Measurements from ENCODE around the gene ZNF385D.
"Not testable (repeated sequence)": the region's sequence is repeated elsewhere in the genome, so short reads cannot be mapped to it uniquely, and the experiment has no call there.

ZNF385D gene

DNA sequence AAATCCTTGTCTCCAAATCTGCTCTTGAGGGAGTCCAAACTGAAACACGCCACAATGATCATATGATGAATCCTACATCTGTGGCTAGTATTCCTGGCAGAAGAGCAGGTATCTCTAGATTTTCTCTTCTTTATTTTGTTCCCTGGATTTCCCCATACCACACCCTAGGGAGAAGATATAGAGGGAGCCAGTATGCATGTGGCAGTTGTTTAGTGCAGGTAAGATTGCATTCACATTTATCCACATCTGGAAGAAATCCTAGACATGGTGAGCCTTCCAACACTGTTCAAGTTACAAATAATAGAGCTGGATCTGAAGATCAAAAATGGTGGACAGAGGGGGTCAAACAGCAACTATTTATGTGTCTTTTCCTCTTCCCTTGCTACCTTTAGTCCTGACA lies 316.7 kb downstream of the ZNF385D start:
- no peak for DNase-seq

DNA sequence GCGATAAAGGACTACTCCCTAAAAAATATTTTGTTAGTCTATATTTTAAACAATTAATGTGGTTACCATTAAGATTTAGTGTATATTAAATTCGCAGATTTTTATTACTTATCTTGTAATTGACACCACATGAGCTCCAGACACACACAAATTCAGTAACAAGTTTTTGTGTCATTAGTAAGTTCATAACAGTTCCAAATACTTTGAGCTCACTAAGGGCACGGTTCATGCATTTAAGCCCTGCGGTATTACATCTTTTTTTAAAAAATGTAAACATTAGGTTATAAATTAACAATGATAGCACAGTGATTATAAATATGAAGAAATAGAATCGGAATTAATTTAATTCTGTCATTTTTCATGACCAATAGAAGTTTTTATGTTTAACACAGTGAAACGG lies 317.3 kb downstream of the ZNF385D start:
- DNase-seq, result no peak

DNA sequence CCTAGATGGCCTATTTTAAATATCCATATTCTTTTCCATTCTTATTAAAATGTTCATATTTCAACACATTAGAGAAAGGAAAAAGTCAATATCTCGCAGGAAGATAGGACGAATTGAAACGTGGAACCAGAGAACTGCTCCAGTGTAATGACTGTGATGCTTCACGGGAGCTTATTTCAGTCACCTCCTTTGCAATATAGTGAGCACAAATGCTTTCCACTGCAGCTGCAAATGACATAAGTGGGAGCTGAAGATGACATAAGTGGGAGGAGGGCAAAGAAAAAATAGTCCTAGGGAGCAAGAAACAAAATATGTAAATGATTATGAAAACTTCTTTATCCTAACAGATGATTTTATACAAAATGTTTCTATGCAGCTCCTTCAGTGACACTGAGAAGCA lies 324.1 kb downstream of the ZNF385D start:
- DNase-seq, result no peak

- no peak for DNase-seq
Measured at GRCh38 chr3:21425715-21426114, 325.3 kb downstream of the ZNF385D start.

DNA sequence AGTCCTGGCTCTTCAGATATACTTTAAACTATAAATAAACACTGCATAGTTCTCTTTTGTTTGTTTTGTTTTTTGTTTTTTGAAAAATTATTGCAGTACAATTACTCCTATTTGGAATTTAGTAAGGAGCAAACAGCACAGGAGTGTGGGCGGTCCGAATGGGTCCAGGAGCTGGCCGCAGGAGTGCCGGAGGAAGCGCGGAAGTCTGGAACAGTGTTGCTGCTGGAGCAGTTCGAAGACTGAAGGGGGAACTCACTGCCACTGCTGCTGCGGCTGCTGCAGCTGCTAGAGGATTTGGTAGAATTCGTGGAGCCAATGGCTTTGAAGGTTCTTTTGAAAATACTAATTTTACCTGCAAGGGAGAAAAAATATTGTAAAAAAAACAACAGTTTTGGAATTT lies 329.9 kb downstream of the ZNF385D start:
- no peak for DNase-seq

DNA sequence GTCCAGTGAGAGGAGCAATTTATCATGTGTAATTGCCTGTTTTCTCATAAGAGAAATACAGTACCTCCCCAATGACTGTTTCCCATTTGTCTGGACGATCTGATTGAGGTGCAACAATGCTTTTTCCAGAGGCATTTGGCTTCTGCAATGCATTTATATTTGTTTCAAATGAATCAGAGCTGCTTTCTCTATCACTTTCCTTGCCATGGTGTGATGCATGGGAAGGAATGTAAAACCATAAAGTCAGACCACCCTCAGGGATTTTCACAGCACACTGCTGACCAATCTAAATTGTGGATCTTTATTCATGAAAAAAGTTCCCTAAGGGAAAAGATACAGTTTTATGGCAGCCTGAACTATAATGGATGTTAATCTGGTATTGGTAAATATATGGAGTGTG lies 333.0 kb downstream of the ZNF385D start:
- DNase-seq, result no peak

GRCh38 chr3:21414506-21414905 lies 336.5 kb downstream of the ZNF385D start:
- no peak for DNase-seq

- no peak for DNase-seq
Measured at GRCh38 chr3:21411058-21411457, 340.0 kb downstream of the ZNF385D start.

DNA sequence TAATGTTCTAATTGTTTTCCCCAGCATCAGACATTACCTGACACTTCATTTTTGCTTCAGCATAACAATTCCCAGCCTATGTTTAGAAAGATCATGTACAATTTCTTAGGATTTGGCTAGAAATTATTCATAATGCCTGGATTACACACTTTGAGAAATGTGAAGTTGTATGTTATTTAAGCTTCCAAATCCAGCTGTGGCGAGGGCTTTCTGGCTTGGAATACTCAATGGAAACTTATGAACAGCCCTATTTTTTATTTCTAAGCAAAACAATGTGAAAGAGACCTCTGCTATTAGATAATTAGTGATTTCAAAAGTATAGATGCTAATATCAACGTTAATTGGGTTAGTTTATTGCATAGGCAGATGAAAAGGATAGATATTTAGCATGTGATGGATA lies 341.6 kb downstream of the ZNF385D start:
- DNase-seq, result no peak

DNA sequence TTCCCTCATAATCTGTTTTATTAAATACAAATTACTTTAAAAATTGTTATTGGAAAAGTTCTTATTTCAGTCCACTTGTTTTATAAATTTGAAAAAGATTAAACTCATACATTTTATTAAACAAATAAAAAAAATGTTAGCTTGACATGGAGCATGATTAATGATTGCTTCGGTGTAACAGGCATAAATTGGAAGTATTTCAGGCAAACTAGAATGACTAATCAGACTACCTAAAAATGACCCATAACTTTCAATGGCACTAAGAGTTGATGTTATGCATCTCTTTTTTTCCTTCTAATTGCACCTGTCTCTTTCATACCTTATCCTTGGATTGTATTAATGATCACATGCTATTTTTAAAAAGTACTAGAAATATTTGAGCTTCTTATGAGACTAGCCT lies 343.3 kb downstream of the ZNF385D start:
- DNase-seq, result no peak

GRCh38 chr3:21405671-21406667 lies 345.0 kb downstream of the ZNF385D start:
- no peak for DNase-seq

DNA sequence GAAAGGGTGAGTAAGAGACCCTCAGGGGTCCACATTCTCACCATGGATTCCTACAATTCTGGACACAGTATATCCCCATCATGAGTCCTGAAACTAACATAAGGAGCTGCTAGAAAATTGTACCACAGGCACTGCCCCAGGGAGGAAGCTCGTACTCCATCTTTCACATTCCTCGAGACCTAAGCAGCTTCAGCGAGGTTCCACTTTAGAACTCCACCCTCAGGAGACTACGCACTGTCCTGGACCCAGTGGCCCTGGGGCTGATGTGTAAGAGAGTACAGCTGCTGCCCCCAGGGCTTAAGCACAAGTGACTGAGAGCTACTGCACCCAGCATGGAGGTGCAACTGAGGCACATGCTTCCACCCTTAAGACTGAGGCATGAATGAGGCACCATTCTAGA lies 352.5 kb downstream of the ZNF385D start:
- DNase-seq, result no peak

GRCh38 chr3:21393683-21394311 lies 357.2 kb downstream of the ZNF385D start:
- DNase-seq, result no peak

DNA sequence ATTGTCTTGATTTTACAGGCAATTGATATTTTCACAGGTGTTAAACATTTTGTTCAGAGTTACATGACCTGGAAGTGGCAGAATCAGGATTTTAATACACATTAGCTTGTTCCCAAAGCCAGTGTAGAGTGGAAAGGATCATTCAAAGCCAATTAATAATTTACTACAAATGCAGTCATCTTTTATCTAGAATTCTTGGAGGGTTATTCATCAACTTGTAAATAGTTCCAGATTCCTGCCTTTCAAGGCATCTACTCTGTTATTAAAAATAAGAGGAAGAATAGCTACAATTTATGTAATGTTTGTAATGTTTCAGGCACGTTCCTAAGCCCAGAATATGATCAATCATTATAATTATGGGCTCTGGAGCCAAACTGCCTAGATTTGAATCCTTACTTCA lies 358.5 kb downstream of the ZNF385D start:
- DNase-seq, result no peak

DNA sequence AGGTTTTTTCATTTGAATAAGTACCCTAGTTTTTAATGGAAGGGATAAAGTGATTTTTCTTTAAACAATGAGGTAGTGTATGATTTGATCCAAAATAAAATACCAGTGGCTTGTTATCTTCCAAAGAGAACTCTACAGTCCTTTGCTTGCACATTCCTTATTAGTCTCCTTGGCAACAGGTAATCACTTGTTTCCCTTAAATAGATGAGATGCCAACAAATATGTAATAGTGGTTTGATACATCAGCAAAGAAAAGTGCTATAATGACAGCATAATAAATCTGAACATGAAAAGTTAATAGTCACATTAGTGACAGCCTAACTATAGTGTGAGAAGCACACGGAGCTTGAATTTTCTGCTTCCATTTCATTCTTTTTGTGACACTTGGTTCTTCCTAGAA lies 360.2 kb downstream of the ZNF385D start:
- no peak for DNase-seq

DNA sequence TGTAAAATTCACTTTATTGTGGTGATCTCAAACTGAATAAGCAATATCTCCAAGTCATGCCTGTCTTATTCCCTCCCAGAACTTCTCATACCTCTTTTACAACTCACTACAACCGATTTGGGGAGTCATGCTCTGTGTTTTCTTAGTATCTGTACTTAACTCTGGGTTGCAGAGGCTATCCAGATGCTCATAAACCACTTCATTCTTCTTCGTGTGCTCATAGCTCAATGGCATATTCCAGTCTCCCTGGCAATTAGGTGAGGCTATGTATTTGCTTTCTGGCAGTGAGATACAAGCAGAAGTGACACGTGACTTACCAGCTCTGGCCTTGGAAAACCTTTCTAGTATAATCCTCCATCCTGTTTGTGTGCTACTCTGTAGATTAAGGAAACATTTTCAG lies 360.9 kb downstream of the ZNF385D start:
- DNase-seq, result no peak

- not testable (repeated sequence) for DNase-seq
Measured at GRCh38 chr3:21387142-21387826, 363.7 kb downstream of the ZNF385D start.

DNA sequence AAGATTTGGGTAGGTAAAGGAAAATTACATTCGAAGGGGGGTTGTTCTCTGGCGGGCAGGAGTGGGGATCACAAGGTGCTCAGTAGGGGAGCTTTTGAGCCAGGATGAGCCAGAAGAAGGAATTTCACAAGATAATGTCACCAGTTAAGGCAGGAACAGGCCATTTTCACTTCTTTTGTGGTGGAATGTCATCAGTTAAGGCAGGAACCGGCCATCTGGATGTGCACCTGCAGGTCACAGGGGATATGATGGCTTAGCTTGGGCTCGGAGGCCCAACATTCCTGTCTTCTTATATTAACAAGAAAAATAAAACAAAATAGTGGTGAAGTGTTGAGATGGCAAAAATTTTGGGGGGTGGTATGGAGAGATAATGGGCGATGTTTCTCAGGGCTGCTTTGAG lies 373.0 kb downstream of the ZNF385D start:
- DNase-seq, result not testable (repeated sequence)

- DNase-seq, result no peak
Measured at GRCh38 chr3:21377071-21377769, 373.8 kb downstream of the ZNF385D start.

DNA sequence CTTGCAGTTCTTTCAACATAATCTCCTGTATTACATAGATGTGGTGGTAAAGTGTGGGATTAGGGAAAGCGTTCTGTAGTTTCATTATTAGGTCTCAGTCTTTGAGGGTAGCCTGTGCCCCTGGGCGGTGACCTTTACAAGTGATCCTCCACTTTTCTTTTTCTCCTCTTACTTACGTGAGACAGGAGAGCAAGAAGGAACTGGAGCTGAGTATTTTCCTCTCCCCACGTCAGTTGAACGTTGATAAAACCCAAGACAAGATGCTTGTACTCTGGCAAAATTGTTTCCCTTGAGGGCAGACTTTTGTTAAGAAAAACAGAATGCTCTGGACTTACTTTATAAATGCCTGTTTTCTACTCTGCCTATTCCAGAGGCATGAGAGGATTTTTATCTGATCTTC lies 378.7 kb downstream of the ZNF385D start:
- DNase-seq, result no peak
